ENCODE measurements around the gene CRADD.

DNA sequence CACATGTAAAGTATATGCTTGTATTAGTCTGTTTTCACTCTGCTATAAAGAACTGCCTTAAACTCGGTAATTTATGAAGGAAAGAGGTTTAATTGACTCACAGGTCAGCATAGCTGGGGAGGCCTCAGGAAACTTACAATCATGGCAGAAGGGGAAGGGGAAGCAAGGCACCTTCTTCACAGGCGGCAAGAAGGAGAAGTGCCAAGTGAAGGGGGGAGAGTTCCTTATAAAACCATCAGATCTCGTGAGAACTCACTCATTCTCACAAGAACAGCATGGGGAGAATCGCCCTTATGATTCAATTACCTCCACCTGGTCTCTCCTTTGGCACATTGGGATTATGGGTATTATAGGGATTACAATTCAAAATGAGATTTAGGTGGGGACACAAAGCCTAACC, 241.7 kb downstream of the CRADD start:
- TF ChIP-seq CTCF (IDR thresholded peaks at IDR 0.05) (no peak), POLR2A (IDR thresholded peaks at IDR 0.05) (no peak)
